GM20431 (cell line): ENCODE measurements around the gene TLE3.

ENCODE experiments used
- in situ Hi-C: fragments of 300-500 bp; cut with MseI, MboI; formaldehyde crosslinking; loops from one replicate; pipeline ENCODE4 v1.15.0; 2020; ENCODE audit warnings: low sequenced_read_pairs; ENCODE audit not compliant: unreplicated experiment

TLE3 gene

GRCh38 chr15:70036585-70037291, 61.0 kb downstream of the TLE3 start:
- in situ Hi-C loops = no loop called here

- in situ Hi-C loops = no loop called here
These were observed 62.0 kb downstream of the TLE3 start for GRCh38 chr15:70035719-70036077.

- in situ Hi-C loops = no loop called here
These were observed 62.5 kb downstream of the TLE3 start for GRCh38 chr15:70035051-70035718.

- in situ Hi-C loops = no loop called here
These were observed 63.1 kb downstream of the TLE3 start for GRCh38 chr15:70034596-70034995.

GRCh38 chr15:70034141-70034540, 63.6 kb downstream of the TLE3 start:
- in situ Hi-C loops = no loop called here

GRCh38 chr15:70033529-70034140, 64.1 kb downstream of the TLE3 start:
- in situ Hi-C loops = no loop called here

- in situ Hi-C loops = no loop called here
These were observed 64.6 kb downstream of the TLE3 start for GRCh38 chr15:70033109-70033508.

GRCh38 chr15:70032509-70032908, 65.2 kb downstream of the TLE3 start:
- in situ Hi-C loops = no loop called here

GRCh38 chr15:70031713-70032112, 66.0 kb downstream of the TLE3 start:
- in situ Hi-C loops = no loop called here

GRCh38 chr15:70031261-70031660, 66.5 kb downstream of the TLE3 start:
- in situ Hi-C loops = no loop called here

GRCh38 chr15:70030851-70031250, 66.9 kb downstream of the TLE3 start:
- in situ Hi-C loops = no loop called here

- in situ Hi-C loops = no loop called here
These were observed 68.4 kb downstream of the TLE3 start for GRCh38 chr15:70029297-70029701.

GRCh38 chr15:70027518-70027917, 70.2 kb downstream of the TLE3 start:
- in situ Hi-C loops = no loop called here

- in situ Hi-C loops = no loop called here
These were observed 70.7 kb downstream of the TLE3 start for GRCh38 chr15:70026991-70027390.

- in situ Hi-C loops = no loop called here
These were observed 72.1 kb downstream of the TLE3 start for GRCh38 chr15:70025413-70026296.

GRCh38 chr15:70024521-70024920, 73.2 kb downstream of the TLE3 start:
- in situ Hi-C loops = no loop called here

- in situ Hi-C loops = no loop called here
These were observed 73.8 kb downstream of the TLE3 start for GRCh38 chr15:70023769-70024491.

- in situ Hi-C loops = no loop called here
These were observed 74.5 kb downstream of the TLE3 start for GRCh38 chr15:70023064-70023768.

GRCh38 chr15:70020229-70020628, 77.5 kb downstream of the TLE3 start:
- in situ Hi-C loops = no loop called here
